GM12878 (cell line): ENCODE results near the gene TMEM138. TPM values are rescaled to one million over a fixed set of nuclear protein-coding genes. Genes with fewer than 3 reads are reported as not detected.

Experiments
- ATAC-seq: fragments of 200-7000 bp; cut with Tn5 transposase; 3 replicates; pipeline ENCODE4 v1.9.1; 2020; ENCODE audit warnings: mild to moderate bottlenecking, moderate library complexity
- BruUV-seq: library from RNA; stranded (reverse); fragments of 400-500 nt; replicated peaks from 2 replicates; lab custom pipeline; 2021; lab: Mats Ljungman, UMichigan
- CTCF ChIA-PET: fragments of 300-600 bp; sonication (Branson Sonifier 250); formaldehyde crosslinking; extraction: SDS; loops from one replicate; lab custom pipeline; 2021; ENCODE audit warnings: inconsistent platforms; lab: Yijun Ruan, JAX
- POLR2A ChIA-PET: fragments of 350-600 bp; formaldehyde crosslinking; extraction: SDS; loops from one replicate; lab custom pipeline; 2021; ENCODE audit warnings: inconsistent platforms; lab: Charles Lee
- RAD21 ChIA-PET: fragments of 300-600 bp; sonication (Branson Sonifier 250); formaldehyde crosslinking; loops from one replicate; lab custom pipeline; 2023; ENCODE audit warnings: antibody characterized with exemption; ENCODE audit not compliant: unreplicated experiment; lab: Charles Lee
- SMC1A ChIA-PET: fragments of 300-600 bp; sonication (Branson Sonifier 250); formaldehyde crosslinking; loops from one replicate; lab custom pipeline; 2023; ENCODE audit not compliant: unreplicated experiment, uncharacterized antibody; lab: Charles Lee
- DNase-seq: peaks from one replicate; pipeline ENCODE4 v3.0.0-alpha.2; 2011; ENCODE audit warnings: low read depth, low spot score
- FAIRE-seq: peaks from 3 replicates; lab custom pipeline; 2011; peaks lifted over from hg19 to GRCh38; lab: Jason Lieb, UNC
- H2AFZ ChIP-seq: 2 replicates; pipeline ENCODE4 v1.6.0; 2011; ENCODE audit warnings: low read depth, low read length, control low read depth; ENCODE audit not compliant: control insufficient read depth
- H3K27ac ChIP-seq: 2 replicates; pipeline ENCODE4 v1.5.1; 2011; ENCODE audit warnings: control low read depth; ENCODE audit not compliant: control insufficient read depth, insufficient read depth
- H3K27me3 ChIP-seq, 2 experiments: replicated peaks in 1 of 2; 2 replicates each; pipeline versions ENCODE4 v1.6.0 to v1.6.1; 2011; ENCODE audit warnings: low read length in 1 of 2; ENCODE audit not compliant: control insufficient read depth in 2 of 2, insufficient read depth in 2 of 2
- H3K36me3 ChIP-seq, 2 experiments: 2 replicates each; pipeline ENCODE4 v1.5.1; 2011; ENCODE audit warnings: low read length in 1 of 2; ENCODE audit not compliant: control insufficient read depth in 2 of 2, insufficient read depth in 2 of 2
- H3K4me1 ChIP-seq: 2 replicates; pipeline ENCODE4 v1.6.1; 2011; ENCODE audit warnings: mild to moderate bottlenecking, low read length, moderate library complexity, mixed read lengths; ENCODE audit not compliant: control insufficient read depth, insufficient read depth
- H3K4me2 ChIP-seq: 2 replicates; pipeline ENCODE4 v1.6.0; 2011; ENCODE audit warnings: control low read depth; ENCODE audit not compliant: control insufficient read depth, insufficient read depth
- H3K4me3 ChIP-seq: fragments of 200-600 bp; sonication (generic); 2 replicates; pipeline ENCODE4 v1.5.1; 2016
- H3K79me2 ChIP-seq: 2 replicates; pipeline ENCODE4 v1.6.0; 2011; ENCODE audit warnings: low read length; ENCODE audit not compliant: control insufficient read depth, insufficient read depth
- H3K9ac ChIP-seq: 2 replicates; pipeline ENCODE4 v1.8.0; 2011; ENCODE audit warnings: low read length, control low read depth, mixed read lengths; ENCODE audit not compliant: control insufficient read depth, insufficient read depth
- H3K9me3 ChIP-seq: replicated peaks from 3 replicates; pipeline ENCODE4 v1.5.1; 2011; ENCODE audit warnings: mild to moderate bottlenecking, low read length; ENCODE audit not compliant: control insufficient read depth, insufficient read depth
- H4K20me1 ChIP-seq: 2 replicates; pipeline ENCODE4 v1.6.0; 2011; ENCODE audit not compliant: control insufficient read depth, insufficient read depth
- CBFB ChIP-seq: IDR thresholded peaks from 2 replicates; pipeline ENCODE4 v1.6.1; 2016; ENCODE audit warnings: antibody characterized with exemption, low read depth
- IKZF1 ChIP-seq: fragments of 450-650 bp; conservative IDR thresholded peaks from 2 replicates; pipeline ENCODE4 v1.6.1; 2017; ENCODE audit warnings: antibody characterized with exemption, mild to moderate bottlenecking
- MEF2A ChIP-seq: IDR thresholded peaks from 2 replicates; pipeline ENCODE4 v1.6.1; 2011; ENCODE audit warnings: low read depth, mild to moderate bottlenecking, low read length, moderate library complexity; ENCODE audit not compliant: insufficient read depth
- MTA2 ChIP-seq: fragments of 450-650 bp; IDR thresholded peaks from 2 replicates; pipeline ENCODE4 v1.6.1; 2016; ENCODE audit warnings: low read depth, mild to moderate bottlenecking, moderate library complexity
- NRF1 ChIP-seq: conservative IDR thresholded peaks from 2 replicates; pipeline ENCODE4 v1.6.1; 2011; ENCODE audit warnings: mild to moderate bottlenecking, low read depth, low read length, improper control_type of control experiment
- POLR2A ChIP-seq: IDR thresholded peaks from 2 replicates; pipeline ENCODE4 v1.6.1; 2011; ENCODE audit warnings: low read depth, mild to moderate bottlenecking, low read length
- SMARCA5 ChIP-seq: fragments of 450-650 bp; IDR thresholded peaks from 2 replicates; pipeline ENCODE4 v1.6.1; 2017; ENCODE audit warnings: mild to moderate bottlenecking
- SREBF2 ChIP-seq: IDR thresholded peaks from 2 replicates; pipeline ENCODE4 v1.6.1; 2012; ENCODE audit warnings: mild to moderate bottlenecking, low read length
- TBL1XR1 ChIP-seq: IDR thresholded peaks from 2 replicates; pipeline ENCODE4 v1.6.1; 2012; ENCODE audit warnings: low read depth, low read length, improper control_type of control experiment
- WGBS: methylation state at CpG from one replicate; pipeline ENCODE4 v1.1.6; 2016; ENCODE audit warnings: low lambda C conversion rate; ENCODE audit not compliant: insufficient replicate concordance, insufficient coverage; ENCODE audit errors: missing lambda C conversion rate; 5-methylcytosine and 5-hydroxymethylcytosine counted together
- in situ Hi-C: fragments of 300-500 bp; cut with MboI; formaldehyde crosslinking; loops from 9 replicates; pipeline ENCODE4 v1.14.3; 2018; ENCODE audit warnings: mixed read lengths
- intact Hi-C: fragments of 100-400 bp; cut with micrococcal nuclease; formaldehyde crosslinking; loops from one replicate; pipeline ENCODE4 v1.14.2; 2022; ENCODE audit not compliant: unreplicated experiment
- polyA plus RNA-seq, 11 experiments: library from polyadenylated mRNA; depleted of rRNA in 4 of 11; unstranded in 6 of 11; stranded (reverse) in 5 of 11; fragments of >200 nt; fragmentation: Nextera tagmentation in 4 of 11; fragmentation: Illumina TruSeq in 1 of 11; extraction: Ambion mirVana in 4 of 11; extraction: Trizol in 1 of 11; gene quantifications; 1 replicate in 1 of 11; 2 replicates in 10 of 11; pipeline versions ENCODE4 v1.2.1 to v1.2.3, GENCODE V29; 2011 to 2016; ENCODE audit warnings: inconsistent platforms in 2 of 11, missing spikeins in 2 of 11, low read depth in 1 of 11
- total RNA-seq, 4 experiments: library from RNA; depleted of rRNA in 3 of 4; stranded (reverse); fragments of >200 nt in 3 of 4; fragmentation: Illumina TruSeq in 1 of 4; extraction: Trizol in 1 of 4; gene quantifications; 2 replicates each; pipeline versions ENCODE4 v1.2.1 to v1.2.3, GENCODE V29; 2013 to 2021

TMEM138 gene
- total and polyA plus RNA-seq, 10 of the 15 experiments (the other 5 are each of a cell fraction or from before 2014, with no cell fraction given): 28.5 to 116 (median 73.4) TPM

DNA sequence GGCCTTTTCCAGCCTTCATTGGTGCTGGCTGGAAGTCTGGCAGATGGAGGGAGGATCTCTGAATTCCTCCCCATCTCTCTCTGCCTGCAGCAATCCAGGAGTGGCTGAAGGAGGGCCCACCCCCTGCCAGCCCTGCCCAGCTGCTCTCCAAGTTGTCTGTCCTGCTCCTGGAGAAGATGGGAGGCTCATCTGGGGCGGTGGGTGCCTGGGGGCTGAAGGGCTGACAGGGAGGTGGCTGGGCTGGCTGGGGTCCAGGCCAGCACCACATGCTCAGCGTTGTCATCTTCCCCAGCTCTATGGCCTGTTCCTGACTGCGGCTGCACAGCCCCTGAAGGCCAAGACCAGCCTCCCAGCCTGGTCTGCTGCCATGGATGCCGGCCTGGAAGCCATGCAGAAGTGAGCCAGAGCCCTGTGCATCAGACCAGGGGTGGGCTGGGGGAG, 17.0 kb upstream of the TMEM138 start:
- Histone ChIP-seq H3K79me2 (no peaks in the 10 kb centered on the region), H3K4me3 (no peak overlapping the region), H3K4me1 (no peaks in the 10 kb centered on the region), H3K9me3 (no peaks in the 10 kb centered on the region), H3K4me2 (no peak overlapping the region), H4K20me1 (no peaks in the 10 kb centered on the region), H3K36me3 (peaks cover 4 to 12% of the 10 kb centered on the region in 2 experiments), H3K27me3 (no peaks in the 10 kb centered on the region), H3K27ac (no peak overlapping the region), H2AFZ (no peak overlapping the region), H3K9ac (no peak overlapping the region)
- no peak for DNase-seq
- TF ChIP-seq SMARCA5: no peak
- no peak for TF ChIP-seq TBL1XR1
- TF ChIP-seq IKZF1: no peak
- no peak for TF ChIP-seq MEF2A
- no peak for TF ChIP-seq SREBF2
- no peak for TF ChIP-seq NRF1
- 0 out of 2 replicates have a peak, but pooled peaks have one; percentile 10 for TF ChIP-seq POLR2A
- TF ChIP-seq CBFB: no peak
- no peak for TF ChIP-seq MTA2
- ATAC-seq: no peak
- BruUV-seq: no TSS peak
- ChIA-PET POLR2A (no interaction called here), SMC1A (interaction anchor here (2.8 kb wide), 1 partner anchor 9 kb away, joined by 10 read pairs; no protein-coding TSS in a partner anchor), RAD21 (no interaction called here), CTCF (interaction anchor here (1.1 to 4.5 kb wide), 3 partner anchors 9 to 41 kb away, joined by 3 to 22 read pairs (median 7); no protein-coding TSS in a partner anchor)
- in situ Hi-C loops: no loop called here
- FAIRE-seq: no peak
- WGBS: 86% methylated on average over 4 of the region's 4 CpGs
- intact Hi-C loops: no loop called here
